H1 (cell line): ENCODE data around the gene ZNF316. TPM values are rescaled to one million over a fixed set of nuclear protein-coding genes. Genes with fewer than 3 reads are reported as not detected.

Experiments used
- CTCF ChIA-PET: fragments of 300-600 bp; sonication (Branson Sonifier 250); formaldehyde crosslinking; loops from one replicate; lab custom pipeline; 2021; ENCODE audit not compliant: partially characterized antibody; lab: Charles Lee
- POLR2A ChIA-PET: fragments of 300-600 bp; sonication (Branson Sonifier 250); formaldehyde crosslinking; loops from one replicate; lab custom pipeline; 2021; ENCODE audit warnings: inconsistent platforms; ENCODE audit not compliant: partially characterized antibody; lab: Charles Lee
- DNase-seq, 2 experiments: peaks; one replicate each; pipeline versions ENCODE4 v3.0.0 to v3.0.0-alpha.2; 2010 to 2022; ENCODE audit warnings: low spot score in 2 of 2, low read depth in 1 of 2, mixed read lengths in 1 of 2
- FAIRE-seq: peaks from 2 replicates; lab custom pipeline; 2011; peaks lifted over from hg19 to GRCh38; lab: Jason Lieb, UNC
- H2AFZ ChIP-seq: 2 replicates; pipeline ENCODE4 v1.8.1; 2012; ENCODE audit warnings: low read length, inconsistent platforms
- H2AK5ac ChIP-seq: 2 replicates; pipeline ENCODE4 v1.6.1; 2013; ENCODE audit warnings: low read depth, low read length
- H2BK120ac ChIP-seq: replicated peaks from 2 replicates; pipeline ENCODE3; 2013; ENCODE audit warnings: low read depth, low read length, inconsistent platforms
- H2BK12ac ChIP-seq: 2 replicates; pipeline ENCODE4 v1.6.1; 2013; ENCODE audit warnings: low read depth, low read length
- H2BK15ac ChIP-seq: 2 replicates; pipeline ENCODE4 v1.6.1; 2013; ENCODE audit warnings: low read length
- H2BK20ac ChIP-seq: 2 replicates; pipeline ENCODE4 v1.6.1; 2013; ENCODE audit warnings: low read length
- H2BK5ac ChIP-seq: 2 replicates; pipeline ENCODE4 v1.6.1; 2013; ENCODE audit warnings: low read depth, low read length
- H3K14ac ChIP-seq: 2 replicates; pipeline ENCODE4 v1.6.1; 2013; ENCODE audit warnings: inconsistent platforms; ENCODE audit not compliant: insufficient read length
- H3K18ac ChIP-seq: 2 replicates; pipeline ENCODE4 v1.6.1; 2013; ENCODE audit warnings: low read length; ENCODE audit errors: extremely low read depth
- H3K23ac ChIP-seq: 2 replicates; pipeline ENCODE4 v1.6.1; 2013; ENCODE audit warnings: inconsistent platforms; ENCODE audit not compliant: insufficient read length
- H3K23me2 ChIP-seq: 2 replicates; pipeline ENCODE4 v1.6.1; 2013; ENCODE audit warnings: low read depth, low read length
- H3K27ac ChIP-seq: 2 replicates; pipeline ENCODE4 v1.6.1; 2011; ENCODE audit warnings: low read depth, low read length, inconsistent platforms
- H3K27me3 ChIP-seq, 4 experiments: replicated peaks in 1 of 4; 1 replicate in 1 of 4; 2 replicates in 3 of 4; pipeline versions ENCODE4 v1.6.1 to v1.8.1; 2011 to 2013; ENCODE audit warnings: low read length in 3 of 4, mild to moderate bottlenecking in 3 of 4, inconsistent platforms in 2 of 4, mixed read lengths in 2 of 4, moderate library complexity in 1 of 4; ENCODE audit not compliant: control insufficient read depth in 3 of 4, insufficient read depth in 3 of 4; ENCODE audit errors: extremely low read depth in 1 of 4
- H3K36me3 ChIP-seq, 4 experiments: 2 replicates each; pipeline versions ENCODE4 v1.6.1 to v1.8.1; 2011 to 2013; ENCODE audit warnings: mild to moderate bottlenecking in 4 of 4, low read length in 3 of 4, moderate library complexity in 2 of 4, control low read depth in 1 of 4, inconsistent platforms in 1 of 4; ENCODE audit not compliant: insufficient read depth in 4 of 4, control insufficient read depth in 2 of 4
- H3K4ac ChIP-seq: replicated peaks from 2 replicates; pipeline ENCODE3; 2013; ENCODE audit warnings: low read length, low read depth, mixed read lengths, inconsistent platforms; ENCODE audit not compliant: insufficient read length
- H3K4me1 ChIP-seq, 4 experiments: replicated peaks in 1 of 4; 1 replicate in 1 of 4; 2 replicates in 3 of 4; pipeline versions ENCODE4 v1.6.1 to v1.8.1; 2011 to 2013; ENCODE audit warnings: low read length in 3 of 4, inconsistent platforms in 2 of 4, mixed read lengths in 1 of 4; ENCODE audit not compliant: insufficient read depth in 4 of 4, control insufficient read depth in 3 of 4
- H3K4me2 ChIP-seq, 2 experiments: 2 replicates each; pipeline versions ENCODE4 v1.6.1 to v1.8.1; 2011 to 2013; ENCODE audit warnings: low read depth in 2 of 2, low read length in 2 of 2, control low read depth in 1 of 2, inconsistent platforms in 1 of 2, mild to moderate bottlenecking in 1 of 2; ENCODE audit not compliant: insufficient read depth in 1 of 2
- H3K4me3 ChIP-seq, 4 experiments: fragments of 200-600, 300-600 bp in 1 of 4; sonication (generic), shearing (Covaris generic), sonication (Bioruptor Twin) in 1 of 4; 2 replicates each; pipeline versions ENCODE4 v1.5.1 to v1.8.1; 2011 to 2016; ENCODE audit warnings: low read length in 4 of 4, low read depth in 3 of 4, control low read depth in 2 of 4, inconsistent platforms in 2 of 4, mild to moderate bottlenecking in 2 of 4, mixed read lengths in 1 of 4, moderate library complexity in 1 of 4; ENCODE audit not compliant: insufficient read depth in 2 of 4; ENCODE audit errors: extremely low read depth in 1 of 4
- H3K56ac ChIP-seq: replicated peaks from 2 replicates; pipeline ENCODE3; 2013; ENCODE audit warnings: low read depth, mild to moderate bottlenecking, mixed read lengths, low read length, inconsistent platforms; ENCODE audit not compliant: insufficient read length
- H3K79me1 ChIP-seq: 2 replicates; pipeline ENCODE4 v1.6.1; 2013; ENCODE audit warnings: low read depth, low read length, control low read depth
- H3K79me2 ChIP-seq, 2 experiments: 2 replicates each; pipeline versions ENCODE4 v1.6.1 to v1.8.1; 2012 to 2013; ENCODE audit warnings: low read length in 2 of 2, mild to moderate bottlenecking in 2 of 2, inconsistent platforms in 1 of 2; ENCODE audit not compliant: insufficient read depth in 2 of 2, control insufficient read depth in 1 of 2
- H3K9ac ChIP-seq, 4 experiments: replicated peaks in 1 of 4; 1 replicate in 1 of 4; 2 replicates in 3 of 4; pipeline versions ENCODE4 v1.6.1 to v1.8.1; 2011 to 2013; ENCODE audit warnings: low read depth in 3 of 4, low read length in 3 of 4, control low read depth in 2 of 4, mild to moderate bottlenecking in 2 of 4, moderate library complexity in 2 of 4, inconsistent platforms in 1 of 4; ENCODE audit errors: extremely low read depth in 1 of 4
- H3K9me3 ChIP-seq, 2 experiments: 2 replicates each; pipeline versions ENCODE4 v1.6.1 to v1.8.1; 2012 to 2013; ENCODE audit warnings: mild to moderate bottlenecking in 2 of 2, moderate library complexity in 2 of 2, control low read depth in 1 of 2, inconsistent platforms in 1 of 2, low read depth in 1 of 2, low read length in 1 of 2, mixed read lengths in 1 of 2; ENCODE audit not compliant: insufficient read depth in 2 of 2
- H4K20me1 ChIP-seq, 2 experiments: replicated peaks in 1 of 2; 2 replicates each; pipeline versions ENCODE3 to v1.8.1; 2011 to 2013; ENCODE audit warnings: inconsistent platforms in 2 of 2, low read length in 2 of 2, mild to moderate bottlenecking in 1 of 2; ENCODE audit not compliant: insufficient read depth in 2 of 2, control insufficient read depth in 1 of 2
- H4K5ac ChIP-seq: 2 replicates; pipeline ENCODE4 v1.6.1; 2013; ENCODE audit warnings: low read length, low read depth, mixed read lengths, inconsistent platforms; ENCODE audit not compliant: insufficient read length
- H4K8ac ChIP-seq: 2 replicates; pipeline ENCODE4 v1.8.0; 2013; ENCODE audit warnings: mild to moderate bottlenecking, moderate library complexity, low read length, inconsistent platforms; ENCODE audit not compliant: insufficient read depth; ENCODE audit errors: extremely low read depth
- H4K91ac ChIP-seq: replicated peaks from 2 replicates; pipeline ENCODE3; 2013; ENCODE audit warnings: low read length, mixed read lengths, inconsistent platforms; ENCODE audit not compliant: insufficient read length
- ASH2L ChIP-seq: fragments of 200-600, 300-600 bp; sonication (generic); IDR thresholded peaks from one replicate; pipeline ENCODE4 v1.7.1; 2017; ENCODE audit warnings: low read length
- CHD1 ChIP-seq: IDR thresholded peaks from 2 replicates; pipeline ENCODE4 v1.6.1; 2012; ENCODE audit warnings: low read depth, low read length, improper control_type of control experiment
- GTF2F1 ChIP-seq: IDR thresholded peaks from 2 replicates; pipeline ENCODE4 v1.6.1; 2012; ENCODE audit warnings: low read depth, low read length, improper control_type of control experiment, borderline replicate concordance
- HDAC2 ChIP-seq, 2 experiments: fragments of 300-600 bp in 1 of 2; sonication (generic) in 1 of 2; IDR thresholded peaks; 2 replicates each; pipeline ENCODE4 v1.6.1; 2011 to 2012; ENCODE audit warnings: low read depth in 2 of 2, low read length in 2 of 2, mild to moderate bottlenecking in 2 of 2, moderate library complexity in 2 of 2, borderline replicate concordance in 1 of 2, inconsistent platforms in 1 of 2
- HDAC6 ChIP-seq: IDR thresholded peaks from one replicate; pipeline ENCODE4 v1.7.1; 2012; ENCODE audit warnings: low read depth, mild to moderate bottlenecking, inconsistent platforms, low read length, moderate library complexity
- JUN ChIP-seq: IDR thresholded peaks from 2 replicates; pipeline ENCODE4 v1.6.1; 2011; ENCODE audit warnings: low read depth, mild to moderate bottlenecking, improper control_type of control experiment, low read length
- KDM1A ChIP-seq: fragments of 200-600, 300-600 bp; sonication (generic); IDR thresholded peaks from 2 replicates; pipeline ENCODE4 v1.7.1; 2016; ENCODE audit warnings: mild to moderate bottlenecking, low read length, borderline replicate concordance
- KDM4A ChIP-seq: IDR thresholded peaks from one replicate; pipeline ENCODE4 v1.7.1; 2012; ENCODE audit warnings: low read depth, mild to moderate bottlenecking, moderate library complexity, low read length, inconsistent platforms; ENCODE audit not compliant: severe bottlenecking
- MAFK ChIP-seq: IDR thresholded peaks from 2 replicates; pipeline ENCODE4 v1.6.1; 2012; ENCODE audit warnings: low read depth, mild to moderate bottlenecking, improper control_type of control experiment, low read length
- POLR2AphosphoS5 ChIP-seq: IDR thresholded peaks from 2 replicates; pipeline ENCODE4 v1.6.1; 2011; ENCODE audit warnings: low read depth, low read length
- TBP ChIP-seq: IDR thresholded peaks from 2 replicates; pipeline ENCODE4 v1.6.1; 2011; ENCODE audit warnings: low read depth, low read length, improper control_type of control experiment
- USF2 ChIP-seq: IDR thresholded peaks from 2 replicates; pipeline ENCODE4 v1.6.1; 2011; ENCODE audit warnings: low read length, improper control_type of control experiment
- YY1 ChIP-seq: IDR thresholded peaks from 2 replicates; pipeline ENCODE4 v1.6.1; 2011; ENCODE audit warnings: low read depth, mild to moderate bottlenecking, low read length
- WGBS, 2 experiments: shearing (Covaris generic) in 1 of 2; methylation state at CpG; one replicate each; pipeline versions ENCODE4 v1.1.6 to v1.1.7; 2013 to 2015; ENCODE audit warnings: low lambda C conversion rate in 2 of 2, mixed read lengths in 2 of 2, inconsistent platforms in 1 of 2, low coverage in 1 of 2, missing lambda C conversion rate in 1 of 2; ENCODE audit not compliant: insufficient replicate concordance in 2 of 2, insufficient coverage in 1 of 2, insufficient read length in 1 of 2; ENCODE audit errors: extremely low coverage in 1 of 2, missing lambda C conversion rate in 1 of 2; 5-methylcytosine and 5-hydroxymethylcytosine counted together
- polyA plus RNA-seq, 7 experiments: library from polyadenylated mRNA; depleted of rRNA in 3 of 7; stranded (reverse) in 5 of 7; unstranded in 2 of 7; fragments of >200 nt in 5 of 7; fragments of 200-250 nt in 2 of 7; gene quantifications; 1 replicate in 5 of 7; 2 replicates in 1 of 7; 4 replicates in 1 of 7; pipeline versions ENCODE4 v1.2.1 to v1.2.3, GENCODE V29; 2011 to 2013; ENCODE audit warnings: missing spikeins in 2 of 7, mixed read lengths in 2 of 7
- total RNA-seq: library from RNA; stranded (reverse); fragmentation: NEBNext Ultra II Directional; extraction: Animal tissue kit (Norgen Biotek cat#: 25700); gene quantifications from 2 replicates; pipeline ENCODE4 v1.2.1, GENCODE V29; 2021

The ZNF316 gene
- total and polyA plus RNA-seq, 2 of the 8 experiments (the other 6 are each of a cell fraction or from before 2014, with no cell fraction given) = 3.6 to 13.7 TPM

GRCh38 chr7:6618621-6619020 lies 18.5 kb upstream of the ZNF316 start:
- no peak overlapping the region for H2BK12ac ChIP-seq
- no peak for DNase-seq
- H3K4ac ChIP-seq = no peak overlapping the region
- H4K5ac ChIP-seq = no peak overlapping the region
- H3K79me2 ChIP-seq = no peaks in the 10 kb centered on the region
- no peak overlapping the region for H3K9ac ChIP-seq
- no peak overlapping the region for H2BK20ac ChIP-seq
- ChIA-PET POLR2A (interaction anchor here (1.0 to 1.3 kb wide), 2 partner anchors 14 to 103 kb away, joined by 3 read pairs; no protein-coding TSS in a partner anchor), CTCF (interaction anchor here (1.3 kb wide), 1 partner anchor 10 kb away, joined by 4 read pairs; no protein-coding TSS in a partner anchor)
- H2AK5ac ChIP-seq = no peak overlapping the region
- H3K23me2 ChIP-seq = peaks cover 7% of the 10 kb centered on the region; the same call in 1 of the 2 replicates
- H2BK5ac ChIP-seq = no peak overlapping the region
- no peak overlapping the region for H3K4me2 ChIP-seq
- H3K4me1 ChIP-seq = peaks cover 0 to 12% (median 6%) of the 10 kb centered on the region in 4 experiments; a peak in 5 of 7 replicates
- FAIRE-seq = no peak
- no peak overlapping the region for H2BK120ac ChIP-seq
- no peak overlapping the region for H4K8ac ChIP-seq
- peaks cover 5 to 21% (median 7%) of the 10 kb centered on the region in 4 experiments; a peak in 4 of 8 replicates for H3K36me3 ChIP-seq
- no peak overlapping the region for H3K23ac ChIP-seq
- H4K91ac ChIP-seq = no peak overlapping the region
- H3K56ac ChIP-seq = no peak overlapping the region
- no peak overlapping the region for H2BK15ac ChIP-seq
- H3K4me3 ChIP-seq = no peak overlapping the region
- H3K27me3 ChIP-seq = 0 out of 7 replicates have a peak, but pooled peaks cover 0 to 2% (median 0%) of the 10 kb centered on the region in 4 experiments
- no peak overlapping the region for H3K18ac ChIP-seq
- H2AFZ ChIP-seq = no peak overlapping the region
- peaks cover 2% of the 10 kb centered on the region; the same call in 1 of the 2 replicates for H3K79me1 ChIP-seq
- no peaks in the 10 kb centered on the region; a peak in 1 of 4 replicates for H3K9me3 ChIP-seq
- peaks cover 0 to 5% of the 10 kb centered on the region in 2 experiments for H4K20me1 ChIP-seq
- 94% methylated on average over 4 of the region's 4 CpGs; no CpG with 5 or more reads in 1 of the 2 experiments for WGBS, 2 experiments
- no peak overlapping the region for H3K27ac ChIP-seq
- H3K14ac ChIP-seq = no peak overlapping the region
- TF ChIP-seq TBP (no peak), HDAC2 (IDR thresholded peaks at IDR 0.05; ENCODE audit: borderline replicate concordance in 1 of 2, low read depth in 2 of 2, low read length in 2 of 2) (no peak), HDAC6 (no peak), KDM4A (no peak), POLR2AphosphoS5 (no peak), CHD1 (no peak), KDM1A (no peak), MAFK (no peak), YY1 (no peak), USF2 (no peak), JUN (no peak), GTF2F1 (no peak), ASH2L (no peak)
